Activated T-helper 1 cell treated with anti-CD3 and anti-CD28 coated beads, Interleukin-2, amount 50 U/mL, for 16 hours (primary cell): Measurements from ENCODE around the gene CBLL1.

Experiments
- DNase-seq, 2 donors: peaks; one replicate each; pipeline ENCODE4 v3.0.0-alpha.2; 2020; ENCODE audit warnings: low read depth in 1 of 2, low spot score in 1 of 2

Gene CBLL1

DNA sequence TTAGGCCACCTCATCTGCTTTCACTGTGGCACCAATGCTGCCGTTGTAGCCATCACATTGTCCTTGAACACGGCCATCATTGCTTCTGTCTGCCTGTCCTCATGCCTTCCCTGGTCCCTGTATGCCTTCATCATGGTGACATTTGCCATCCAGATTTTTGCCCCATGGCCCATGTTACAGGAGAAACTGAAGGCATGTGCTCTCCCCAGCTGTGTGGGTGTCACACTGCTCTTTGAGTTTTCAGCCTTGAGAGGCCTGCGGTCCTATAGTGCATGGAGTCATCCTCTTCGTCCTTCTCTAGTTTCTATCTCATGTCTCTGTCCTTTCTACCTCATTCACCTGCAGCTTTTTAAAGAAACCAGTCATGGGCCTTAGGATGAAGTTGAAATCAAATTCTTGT lies 65.2 kb downstream of the CBLL1 start:
- DNase-seq, result no peak

- no peak for DNase-seq
Observed at GRCh38 chr7:107810626-107811025, 66.7 kb downstream of the CBLL1 start.
